ENCODE results near the gene TMEM178B. TPM values are rescaled to one million over a fixed set of nuclear protein-coding genes. Genes with fewer than 3 reads are reported as not detected.

Gene TMEM178B
- total RNA-seq, 1 experiment from 2014 or later, result 0.39 TPM

GRCh38 chr7:141251180-141251579 is 177.3 kb downstream of the TMEM178B start:
- intact Hi-C loops (cut with micrococcal nuclease; ENCODE audit: unreplicated experiment) (no loop called here), in situ Hi-C loops (cut with HindIII; ENCODE audit: low pct_unique_long_range_greater_than_20kb, low sequenced_read_pairs) (no loop called here)
- BruUV-seq (replicated peaks), result no TSS peak
- POLR2A ChIA-PET, result no interaction called here
- no peaks in the 10 kb centered on the region for H3K9me3 ChIP-seq (ENCODE audit: control insufficient read depth, insufficient read depth, low read depth, low read length)
- no peak overlapping the region for H3K27ac ChIP-seq (ENCODE audit: low read length)
- peaks cover 2% of the 10 kb centered on the region; the same call in 1 of the 2 replicates for H3K27me3 ChIP-seq (ENCODE audit: control insufficient read depth, insufficient read depth, low read length)
- CTCF ChIA-PET, result no interaction called here
- no peaks in the 10 kb centered on the region for H3K4me1 ChIP-seq (ENCODE audit: control insufficient read depth, insufficient read depth, low read length)
- H3K36me3 ChIP-seq (ENCODE audit: control insufficient read depth, insufficient read depth, low read length), result no peaks in the 10 kb centered on the region
- TF ChIP-seq REST (IDR thresholded peaks at IDR 0.05; ENCODE audit: insufficient read depth in 1 of 2, low read depth in 2 of 2, low read length in 1 of 2), result no peak
- no peak for DNase-seq (ENCODE audit: low read depth, low spot score)
- H3K4me3 ChIP-seq (ENCODE audit: low read depth in 2 of 2, low read length in 2 of 2), result no peak overlapping the region
- no peak for ATAC-seq

DNA sequence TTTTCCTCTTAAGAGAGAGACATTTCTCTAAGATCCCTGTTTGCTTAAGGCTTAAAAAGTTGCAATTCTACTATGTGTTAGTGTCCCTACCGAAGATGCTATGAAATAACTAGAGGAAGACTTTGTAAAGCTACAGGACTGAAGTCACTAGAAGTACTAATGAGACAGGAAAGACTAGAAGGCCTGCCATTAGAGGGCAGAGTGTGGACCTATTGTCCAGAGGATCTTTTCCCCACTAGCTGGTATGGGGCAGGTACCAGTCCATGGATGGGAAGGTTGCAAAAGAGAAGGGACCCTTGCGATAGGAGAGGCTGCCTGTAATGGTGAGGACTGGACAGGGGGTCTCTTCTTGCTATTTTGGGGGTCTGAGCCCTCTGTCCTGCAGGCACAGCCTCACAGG is 178.1 kb downstream of the TMEM178B start:
- no peak for DNase-seq (ENCODE audit: low read depth, low spot score)
- Histone ChIP-seq H3K9me3 (ENCODE audit: control insufficient read depth, insufficient read depth, low read depth, low read length) (no peaks in the 10 kb centered on the region), H3K36me3 (ENCODE audit: control insufficient read depth, insufficient read depth, low read length) (no peaks in the 10 kb centered on the region), H3K4me3 (ENCODE audit: low read depth in 2 of 2, low read length in 2 of 2) (no peak overlapping the region), H3K27ac (ENCODE audit: low read length) (no peak overlapping the region), H3K27me3 (ENCODE audit: control insufficient read depth, insufficient read depth, low read length) (peaks cover 2% of the 10 kb centered on the region; the same call in 1 of the 2 replicates), H3K4me1 (ENCODE audit: control insufficient read depth, insufficient read depth, low read length) (no peaks in the 10 kb centered on the region)
- no peak for ATAC-seq
- intact Hi-C loops (cut with micrococcal nuclease; ENCODE audit: unreplicated experiment) (no loop called here), in situ Hi-C loops (cut with HindIII; ENCODE audit: low pct_unique_long_range_greater_than_20kb, low sequenced_read_pairs) (no loop called here)
- TF ChIP-seq TCF7L2 (IDR thresholded peaks at IDR 0.05; ENCODE audit: low read depth, low read length), result no peak
- TF ChIP-seq CTCF (IDR thresholded peaks at IDR 0.05), result peak; percentile 24
- TF ChIP-seq SIN3A (IDR thresholded peaks at IDR 0.05; ENCODE audit: borderline replicate concordance, insufficient read depth, low read depth, low read length), result no peak
- ChIA-PET CTCF (no interaction called here), POLR2A (no interaction called here)
- BruUV-seq (replicated peaks), result no TSS peak

DNA sequence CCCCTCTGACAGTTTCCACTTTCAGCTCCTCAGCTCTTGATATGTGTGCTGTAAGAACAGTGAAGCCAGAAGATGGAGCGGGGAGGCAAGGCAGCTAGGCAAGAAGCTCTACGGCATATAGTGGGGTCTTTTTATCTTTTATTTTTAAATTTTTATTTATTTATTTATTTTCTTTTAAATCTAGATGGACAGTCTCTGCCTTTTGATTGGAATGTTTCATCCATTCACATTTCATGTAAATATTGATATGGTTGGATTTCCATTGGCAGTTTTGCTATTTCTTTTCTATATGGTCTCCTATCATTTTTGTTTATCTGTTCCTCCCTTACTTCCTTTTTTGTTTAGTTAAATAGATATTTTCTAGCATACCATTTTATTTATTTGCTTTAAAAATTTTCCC is 183.7 kb downstream of the TMEM178B start:
- H3K9me3 ChIP-seq (ENCODE audit: control insufficient read depth, insufficient read depth, low read depth, low read length), result no peaks in the 10 kb centered on the region; the same call in 1 of the 2 replicates
- DNase-seq (ENCODE audit: low read depth, low spot score) (no peak), ATAC-seq (no peak)
- no peak overlapping the region for H3K27ac ChIP-seq (ENCODE audit: low read length)
- BruUV-seq (replicated peaks), result no TSS peak
- no peak overlapping the region for H3K4me3 ChIP-seq (ENCODE audit: low read depth in 2 of 2, low read length in 2 of 2)
- TF ChIP-seq TCF7L2 (IDR thresholded peaks at IDR 0.05; ENCODE audit: low read depth, low read length) (no peak), REST (IDR thresholded peaks at IDR 0.05; ENCODE audit: insufficient read depth in 1 of 2, low read depth in 2 of 2, low read length in 1 of 2) (no peak), SIN3A (IDR thresholded peaks at IDR 0.05; ENCODE audit: borderline replicate concordance, insufficient read depth, low read depth, low read length) (no peak), POLR2AphosphoS5 (IDR thresholded peaks at IDR 0.05; ENCODE audit: low read depth, low read length) (no peak), CTCF (IDR thresholded peaks at IDR 0.05) (no peak)
- no peaks in the 10 kb centered on the region for H3K27me3 ChIP-seq (ENCODE audit: control insufficient read depth, insufficient read depth, low read length)
- no peaks in the 10 kb centered on the region for H3K4me1 ChIP-seq (ENCODE audit: control insufficient read depth, insufficient read depth, low read length)
- CTCF ChIA-PET, result no interaction called here
- no peaks in the 10 kb centered on the region for H3K36me3 ChIP-seq (ENCODE audit: control insufficient read depth, insufficient read depth, low read length)
- in situ Hi-C loops (cut with HindIII; ENCODE audit: low pct_unique_long_range_greater_than_20kb, low sequenced_read_pairs) (no loop called here), intact Hi-C loops (cut with micrococcal nuclease; ENCODE audit: unreplicated experiment) (no loop called here)
- POLR2A ChIA-PET, result no interaction called here

Measured in Panc1 (cell line).